Astrocyte of the cerebellum (primary cell): ENCODE results near the gene NHSL1.

Experiments
- DNase-seq: peaks from one replicate; pipeline ENCODE4 v3.0.0-alpha.2; 2011; ENCODE audit warnings: low read depth
- H3K4me3 ChIP-seq: 2 replicates; pipeline ENCODE4 v1.5.1; 2011; ENCODE audit warnings: mild to moderate bottlenecking, low read depth, low read length, moderate library complexity
- CTCF ChIP-seq: IDR thresholded peaks from 2 replicates; pipeline ENCODE4 v1.5.1; 2012; ENCODE audit warnings: low read length, low read depth, moderate library complexity, mild to moderate bottlenecking; ENCODE audit errors: missing control alignments
- in situ Hi-C: cut with HindIII; loops from 2 replicates; pipeline ENCODE4 v1.10.0; 2017; ENCODE audit warnings: low sequenced_read_pairs

NHSL1 gene

GRCh38 chr6:138492113-138492512 is 7.2 kb downstream of the NHSL1 start:
- no peak for DNase-seq
- H3K4me3 ChIP-seq = no peak overlapping the region
- no peak for TF ChIP-seq CTCF
- in situ Hi-C loops = no loop called here

- no peak overlapping the region for H3K4me3 ChIP-seq
- DNase-seq = no peak
- in situ Hi-C loops = no loop called here
- no peak for TF ChIP-seq CTCF
Measured at GRCh38 chr6:138491017-138491416, 8.3 kb downstream of the NHSL1 start.

GRCh38 chr6:138489846-138490245 is 9.4 kb downstream of the NHSL1 start:
- no peak for DNase-seq
- H3K4me3 ChIP-seq = no peak overlapping the region
- in situ Hi-C loops = no loop called here
- TF ChIP-seq CTCF = no peak

GRCh38 chr6:138487102-138487604 is 12.1 kb downstream of the NHSL1 start:
- in situ Hi-C loops = no loop called here
- no peak for TF ChIP-seq CTCF
- DNase-seq = no peak
- H3K4me3 ChIP-seq = no peak overlapping the region

GRCh38 chr6:138486249-138487101 is 12.8 kb downstream of the NHSL1 start:
- in situ Hi-C loops = no loop called here
- DNase-seq = no peak
- no peak overlapping the region for H3K4me3 ChIP-seq
- no peak for TF ChIP-seq CTCF

GRCh38 chr6:138485586-138486248 is 13.6 kb downstream of the NHSL1 start:
- H3K4me3 ChIP-seq = no peak overlapping the region
- in situ Hi-C loops = no loop called here
- no peak for TF ChIP-seq CTCF

More at GRCh38 chr6:138485586-138486248, 13.6 kb downstream of the NHSL1 start:
- no peak for DNase-seq
